Gastrocnemius medialis (tissue), 4 donors: Measurements from ENCODE around the gene PCCA.

Source experiments
- CTCF ChIP-seq, 5 experiments: fragments of 450-650 bp in 3 of 5; fragments of 200-600 bp in 2 of 5; sonication (generic) in 2 of 5; IDR thresholded peaks in 4 of 5; conservative IDR thresholded peaks in 1 of 5; 1 replicate in 4 of 5; 2 replicates in 1 of 5; pipeline ENCODE4 v1.5.1; 2016 to 2019; ENCODE audit warnings: antibody characterized with exemption in 5 of 5, mild to moderate bottlenecking in 3 of 5, moderate library complexity in 3 of 5
- POLR2A ChIP-seq, 2 donors: fragments of 450-650 bp; IDR thresholded peaks; one replicate each; pipeline ENCODE4 v1.6.1; 2017; ENCODE audit warnings: antibody characterized with exemption in 2 of 2, mild to moderate bottlenecking in 2 of 2, moderate library complexity in 2 of 2

GRCh38 chr13:100493418-100493817, 404.5 kb downstream of the PCCA start:
- no peak for TF ChIP-seq CTCF (IDR thresholded peaks at IDR 0.05 in 4 of 5, conservative IDR thresholded peaks at IDR 0.05 in 1 of 5)
- no peak for TF ChIP-seq POLR2A (IDR thresholded peaks at IDR 0.05)
